Natural killer cell (primary cell): ENCODE data around the gene PHC1. TPM values are rescaled to one million over a fixed set of nuclear protein-coding genes. Genes with fewer than 3 reads are reported as not detected.

Experiments
- ATAC-seq, 3 donors: fragments of 150-1000 bp in 2 of 3; fragments of 200-7000 bp in 1 of 3; cut with Tn5 transposase; 1 replicate in 1 of 3; 2 replicates in 2 of 3; pipeline ENCODE4 v1.10.0; 2021; ENCODE audit warnings: mild to moderate bottlenecking in 2 of 3, moderate library complexity in 2 of 3
- DNase-seq, 2 donors: peaks; one replicate each; pipeline versions ENCODE4 v3.0.0 to v3.0.0-alpha.2; 2013 to 2021; ENCODE audit warnings: mixed read lengths in 1 of 2
- H3K27ac ChIP-seq: one replicate; pipeline ENCODE4 v1.5.1; 2013; ENCODE audit warnings: mild to moderate bottlenecking, low read length
- H3K27me3 ChIP-seq: one replicate; pipeline ENCODE4 v1.6.1; 2013; ENCODE audit warnings: low read length; ENCODE audit not compliant: control insufficient read depth, insufficient read depth
- H3K36me3 ChIP-seq: one replicate; pipeline ENCODE4 v1.6.1; 2013; ENCODE audit warnings: low read length; ENCODE audit not compliant: control insufficient read depth, insufficient read depth
- H3K4me1 ChIP-seq: one replicate; pipeline ENCODE4 v1.6.1; 2013; ENCODE audit warnings: low read length; ENCODE audit not compliant: control insufficient read depth, insufficient read depth
- H3K4me3 ChIP-seq: one replicate; pipeline ENCODE4 v1.5.1; 2013; ENCODE audit warnings: low read length
- H3K9me3 ChIP-seq: one replicate; pipeline ENCODE4 v1.6.1; 2013; ENCODE audit warnings: low read length; ENCODE audit not compliant: control insufficient read depth, insufficient read depth
- H3K27ac Mint-ChIP-seq, 2 donors: one replicate each; pipeline ENCODE4 v1.8.0; 2022; ENCODE audit warnings: mild to moderate bottlenecking in 2 of 2, mixed read lengths in 2 of 2, moderate library complexity in 1 of 2
- H3K27me3 Mint-ChIP-seq, 2 donors: one replicate each; pipeline ENCODE4 v1.8.0; 2022; ENCODE audit warnings: low read depth in 2 of 2, mixed read lengths in 2 of 2
- H3K36me3 Mint-ChIP-seq: one replicate; pipeline ENCODE4 v1.8.0; 2022; ENCODE audit warnings: mixed read lengths
- H3K4me1 Mint-ChIP-seq, 2 donors: one replicate each; pipeline ENCODE4 v1.8.0; 2022; ENCODE audit warnings: mixed read lengths in 2 of 2
- H3K4me3 Mint-ChIP-seq: one replicate; pipeline ENCODE4 v1.8.0; 2022; ENCODE audit warnings: mild to moderate bottlenecking, moderate library complexity, mixed read lengths
- H3K9me3 Mint-ChIP-seq, 2 donors: one replicate each; pipeline ENCODE4 v1.8.0; 2022; ENCODE audit warnings: mixed read lengths in 2 of 2
- CTCF ChIP-seq: fragments of 200-600 bp; IDR thresholded peaks from one replicate; pipeline ENCODE4 v1.8.0; 2022; ENCODE audit warnings: antibody characterized with exemption
- WGBS: methylation state at CpG from one replicate; pipeline ENCODE4 v1.1.7; 2013; ENCODE audit warnings: missing lambda C conversion rate; ENCODE audit not compliant: insufficient coverage; 5-methylcytosine and 5-hydroxymethylcytosine counted together
- intact Hi-C: fragments of 100-400 bp; cut with micrococcal nuclease; formaldehyde crosslinking; loops from one replicate; pipeline ENCODE4 v1.14.2; 2022
- total RNA-seq, 4 donors: library from RNA; stranded (reverse); fragments of 120-200 nt in 1 of 4; gene quantifications; one replicate each; pipeline versions ENCODE4 v1.2.3 to v1.2.4, GENCODE V29; 2013 to 2022

The PHC1 gene
- total RNA-seq, 3 donors from 2014 or later (not counting 1 experiment from before 2014, with no cell fraction given) = 37.8 to 39.6 (median 38.6) TPM

DNA sequence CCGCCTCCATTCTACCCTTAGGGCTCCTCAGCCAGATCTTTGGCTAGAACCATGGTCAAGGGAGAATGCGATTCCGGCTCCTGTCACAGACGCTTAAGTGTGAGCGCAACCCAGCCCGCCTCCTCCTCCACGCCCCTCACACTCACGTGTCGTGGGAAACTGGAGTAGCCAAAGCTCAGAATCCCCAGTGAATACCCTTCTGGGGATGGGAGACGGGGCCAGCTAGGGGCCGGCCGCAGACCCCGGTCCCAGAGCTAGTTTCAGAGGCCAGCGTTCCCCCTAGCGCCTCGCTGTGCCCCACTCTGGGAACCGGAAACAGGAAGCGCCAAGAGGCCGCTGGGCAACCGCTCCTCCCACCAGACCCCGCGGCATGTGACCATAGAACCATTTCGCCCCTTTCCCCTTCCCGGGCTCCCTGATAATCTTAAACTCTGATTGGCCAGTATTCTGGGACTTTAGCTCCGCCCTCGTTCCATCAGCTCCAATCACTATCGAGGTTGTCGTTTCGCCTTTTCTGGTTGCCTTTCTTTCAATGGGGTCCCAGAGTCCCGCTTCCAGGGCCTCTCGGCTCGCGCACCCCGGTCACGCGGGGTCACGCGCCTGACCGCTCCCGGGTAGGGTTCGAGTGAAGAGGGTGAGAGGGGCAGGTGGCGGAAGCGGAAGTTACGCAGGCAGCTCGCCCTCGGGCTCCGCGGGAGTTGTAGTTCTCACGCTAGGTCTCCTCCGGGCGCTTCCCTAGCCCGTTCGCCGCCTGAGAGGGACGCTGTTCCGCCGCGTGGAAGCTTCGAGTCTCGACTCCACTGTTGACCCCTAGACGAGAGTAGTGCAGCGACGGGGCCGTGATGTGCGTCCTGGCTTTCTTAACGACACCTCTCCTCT lies 35.3 kb downstream of the PHC1 start, which contains the start of gene M6PR:
TSS of gene M6PR (minus strand) at position 304 of the 879 bp plus-strand sequence. CDS start 3,241 bp downstream, outside the sequence.
- DNase-seq = peak; percentile 82 to 95
- H3K27ac Mint-ChIP-seq = peak within 1 kb of the TSS; percentile 95 to 98
- WGBS = under 1% methylated on average over 66 of the region's 66 CpGs
- H3K27me3 Mint-ChIP-seq = no peaks in the 10 kb centered on the region
- H3K36me3 Mint-ChIP-seq = no peaks in the 10 kb centered on the region
- no peaks in the 10 kb centered on the region for H3K9me3 ChIP-seq
- no peaks in the 10 kb centered on the region for H3K27me3 ChIP-seq
- peak within 1 kb of the TSS; percentile 89 for H3K4me3 ChIP-seq
- peaks cover 44% of the 10 kb centered on the region for H3K4me1 ChIP-seq
- ATAC-seq = peak; percentile 70 to 81 (median 79)
- H3K27ac ChIP-seq = peak within 1 kb of the TSS; percentile 99
- H3K4me3 Mint-ChIP-seq = peak within 1 kb of the TSS; percentile 90
- H3K9me3 Mint-ChIP-seq = peaks cover 0 to 3% of the 10 kb centered on the region in 2 donors
- peak; percentile 32 for TF ChIP-seq CTCF
- peaks cover 75 to 88% of the 10 kb centered on the region in 2 donors for H3K4me1 Mint-ChIP-seq
- H3K36me3 ChIP-seq = peaks cover 14% of the 10 kb centered on the region
- intact Hi-C loops = loop anchor here (2.0 to 5.0 kb wide), 2 partner anchors 37 to 39 kb away; partner anchors contain the start of genes KLRG1 and PHC1

GRCh38 chr12:8950221-8950527 lies 35.9 kb downstream of the PHC1 start:
- Mint-ChIP-seq H3K36me3 (no peaks in the 10 kb centered on the region), H3K4me1 (peaks cover 75 to 83% of the 10 kb centered on the region in 2 donors), H3K4me3 (peak overlapping the region; percentile 90), H3K27me3 (no peaks in the 10 kb centered on the region), H3K9me3 (peaks cover 0 to 3% of the 10 kb centered on the region in 2 donors), H3K27ac (peak overlapping the region; percentile 95 to 98)
- Histone ChIP-seq H3K4me1 (peaks cover 49% of the 10 kb centered on the region), H3K36me3 (peaks cover 10% of the 10 kb centered on the region), H3K27me3 (no peaks in the 10 kb centered on the region), H3K4me3 (peak overlapping the region; percentile 89), H3K27ac (peak overlapping the region; percentile 99), H3K9me3 (no peaks in the 10 kb centered on the region)
- ATAC-seq (peak in 1 of 3 donors; percentile 31), DNase-seq (no peak)
- no peak for TF ChIP-seq CTCF
- intact Hi-C loops = loop anchor here (2.0 to 5.0 kb wide), 2 partner anchors 38 to 39 kb away; partner anchors contain the start of genes KLRG1 and PHC1
- under 1% methylated on average over 7 of the region's 7 CpGs for WGBS

DNA sequence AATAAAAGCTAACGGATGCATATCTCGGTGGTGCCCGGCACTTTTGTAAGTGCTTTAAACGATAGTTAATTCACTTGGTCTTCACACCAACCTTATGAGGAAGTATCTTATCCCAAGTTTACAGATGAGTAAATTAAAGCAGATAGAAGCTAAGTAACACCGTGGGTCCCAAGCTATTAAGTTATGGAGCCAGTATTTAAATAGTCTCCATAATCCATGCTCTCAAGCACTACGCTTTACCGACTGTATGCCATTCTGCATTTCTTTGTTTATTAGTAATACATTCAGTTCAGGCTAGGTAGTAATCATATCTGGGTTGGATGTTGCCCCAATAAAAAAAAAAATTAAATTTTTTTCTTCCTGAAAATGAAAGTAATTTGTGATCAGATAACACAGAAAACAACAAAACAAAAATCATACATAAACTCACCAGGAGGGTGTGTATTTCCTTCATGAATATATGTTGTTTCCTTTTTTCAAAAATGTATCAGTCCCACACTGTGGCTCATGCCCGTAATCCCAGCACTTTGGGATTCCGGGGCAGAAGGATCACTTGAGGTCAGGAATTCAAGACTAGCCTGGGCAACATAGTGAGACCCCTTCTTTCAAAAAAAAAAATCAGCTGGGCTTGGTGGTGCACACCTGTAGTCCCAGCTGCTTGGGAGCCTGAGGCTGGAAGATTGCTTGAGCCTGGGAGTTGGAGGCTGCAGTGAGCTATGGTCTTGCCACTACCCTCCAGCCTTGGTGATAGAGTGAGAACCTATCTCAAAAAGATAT lies 36.6 kb downstream of the PHC1 start:
- Mint-ChIP-seq H3K36me3 (no peaks in the 10 kb centered on the region), H3K27ac (peak overlapping the region; percentile 95 to 98), H3K4me1 (peaks cover 75 to 79% of the 10 kb centered on the region in 2 donors), H3K9me3 (peaks cover 0 to 3% of the 10 kb centered on the region in 2 donors), H3K27me3 (no peaks in the 10 kb centered on the region), H3K4me3 (peak overlapping the region; percentile 90)
- ATAC-seq (peak in 2 of 3 donors; percentile 24 to 34), DNase-seq (peak; percentile 25 to 71)
- Histone ChIP-seq H3K9me3 (no peaks in the 10 kb centered on the region), H3K27ac (peak overlapping the region; percentile 99), H3K4me3 (peak overlapping the region; percentile 89), H3K36me3 (peaks cover 3% of the 10 kb centered on the region), H3K27me3 (no peaks in the 10 kb centered on the region), H3K4me1 (peaks cover 56% of the 10 kb centered on the region)
- intact Hi-C loops = loop anchor here (1.0 to 5.0 kb wide), 4 partner anchors 38 to 88 kb away; partner anchors contain the start of genes KLRG1 and PHC1
- WGBS = 3% methylated on average over 2 of the region's 9 CpGs
- peak; percentile 33 for TF ChIP-seq CTCF
